Stromal cell of bone marrow (primary cell): Measurements from ENCODE around the gene NHSL2.

ENCODE experiments used
- DNase-seq: peaks from one replicate; pipeline ENCODE4 v3.0.0-alpha.2; 2012; ENCODE audit warnings: low read depth

Gene NHSL2

DNA sequence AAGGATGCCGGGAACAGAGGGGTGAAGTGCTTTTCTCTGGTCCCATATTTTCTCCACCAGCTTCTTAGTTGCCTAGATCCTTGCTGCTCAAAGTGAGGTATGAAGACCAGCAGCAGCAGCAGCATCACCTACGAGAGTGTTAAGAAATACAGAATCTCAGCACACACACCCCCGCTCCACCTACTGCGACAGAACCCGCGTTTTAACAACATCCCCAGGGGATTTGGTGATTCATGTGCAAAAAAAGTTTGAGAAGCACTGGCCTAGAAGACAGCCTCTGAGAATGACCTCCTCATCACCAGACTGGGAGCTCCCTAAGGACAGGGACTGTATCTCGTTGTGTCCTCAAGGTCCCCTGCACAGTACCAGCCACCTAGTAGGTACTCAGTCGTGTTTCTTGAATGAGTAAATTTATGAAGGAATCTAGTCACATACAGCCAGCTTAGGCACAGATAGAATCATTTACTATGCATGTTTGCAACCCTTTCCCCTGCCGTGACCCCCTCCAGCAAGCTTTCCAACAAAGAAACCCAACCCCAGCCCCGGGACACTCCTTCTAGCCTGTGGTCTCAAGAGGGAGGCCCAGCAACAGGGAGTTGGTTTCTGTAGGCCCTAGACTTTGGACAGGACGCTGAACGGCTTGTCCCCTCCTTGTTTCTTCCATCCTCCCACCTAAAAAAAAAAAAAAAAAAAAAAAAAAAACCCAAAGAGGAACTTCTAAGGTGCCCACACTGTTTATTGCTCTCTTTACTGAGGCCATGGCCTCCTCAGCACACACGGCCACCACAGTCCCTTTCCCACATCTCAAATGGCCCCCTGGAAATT is 199.6 kb downstream of the NHSL2 start:
- no peak for DNase-seq

GRCh38 chrX:72110876-72111708 is 200.4 kb downstream of the NHSL2 start:
- DNase-seq = no peak

DNA sequence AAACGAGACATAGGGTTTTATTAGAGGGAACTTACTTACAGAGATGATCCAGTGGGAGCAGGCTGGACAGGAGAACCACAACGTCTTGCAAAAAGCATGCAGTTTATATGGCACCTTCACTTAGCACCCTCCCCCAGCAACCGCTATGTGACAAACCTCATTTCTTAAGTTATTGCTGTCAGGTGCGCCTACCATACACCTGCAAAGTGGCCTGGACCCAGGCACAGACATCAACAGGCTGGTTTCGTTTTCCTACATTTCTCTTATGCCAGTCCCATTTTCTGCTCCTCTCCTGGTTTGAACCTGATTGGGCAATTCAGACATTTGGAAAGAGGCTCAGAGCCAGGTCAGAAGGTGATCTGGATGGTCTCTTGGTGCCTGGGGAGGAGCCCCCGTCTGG is 202.8 kb downstream of the NHSL2 start:
- DNase-seq = no peak

DNA sequence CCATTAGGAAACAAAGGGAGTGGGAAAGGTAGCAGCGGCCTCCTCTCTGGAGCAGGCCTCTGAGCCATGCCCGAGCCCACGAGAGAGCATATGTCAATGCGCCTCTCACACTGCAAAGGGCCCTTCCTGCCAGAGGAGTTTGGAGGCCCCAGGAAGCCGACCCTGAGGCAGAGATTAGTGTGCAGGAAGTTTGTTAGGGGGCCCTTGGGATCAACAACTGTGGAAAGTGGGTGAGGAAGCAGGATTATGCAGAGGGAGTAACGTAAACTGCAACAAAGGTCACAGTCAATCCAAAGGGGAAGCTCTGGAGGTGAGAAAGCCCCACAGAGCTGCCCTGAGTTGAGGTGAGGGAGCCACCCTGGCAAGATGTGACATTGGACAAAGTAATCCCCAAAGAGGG is 203.7 kb downstream of the NHSL2 start:
- DNase-seq = no peak

GRCh38 chrX:72114807-72115206 is 204.2 kb downstream of the NHSL2 start:
- no peak for DNase-seq

DNA sequence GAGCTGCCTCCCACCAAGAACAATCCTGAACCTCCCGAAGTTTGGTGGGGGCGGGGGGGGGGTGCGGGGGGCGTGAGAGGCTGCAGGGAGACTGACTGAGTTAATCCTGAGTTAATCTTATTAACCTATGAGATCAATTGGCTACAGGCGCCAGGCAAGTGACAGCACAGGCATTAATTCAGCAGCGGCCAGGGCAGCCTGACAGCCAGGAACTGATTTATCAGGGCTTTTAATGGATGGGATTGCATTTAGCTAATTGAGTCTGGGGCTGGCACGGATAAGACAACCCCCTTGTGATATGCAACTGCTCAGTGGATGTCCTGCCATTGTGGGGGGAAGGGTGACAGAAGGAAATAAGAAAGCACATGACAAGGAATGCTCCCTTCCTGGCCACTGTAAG is 204.7 kb downstream of the NHSL2 start:
- no peak for DNase-seq

DNA sequence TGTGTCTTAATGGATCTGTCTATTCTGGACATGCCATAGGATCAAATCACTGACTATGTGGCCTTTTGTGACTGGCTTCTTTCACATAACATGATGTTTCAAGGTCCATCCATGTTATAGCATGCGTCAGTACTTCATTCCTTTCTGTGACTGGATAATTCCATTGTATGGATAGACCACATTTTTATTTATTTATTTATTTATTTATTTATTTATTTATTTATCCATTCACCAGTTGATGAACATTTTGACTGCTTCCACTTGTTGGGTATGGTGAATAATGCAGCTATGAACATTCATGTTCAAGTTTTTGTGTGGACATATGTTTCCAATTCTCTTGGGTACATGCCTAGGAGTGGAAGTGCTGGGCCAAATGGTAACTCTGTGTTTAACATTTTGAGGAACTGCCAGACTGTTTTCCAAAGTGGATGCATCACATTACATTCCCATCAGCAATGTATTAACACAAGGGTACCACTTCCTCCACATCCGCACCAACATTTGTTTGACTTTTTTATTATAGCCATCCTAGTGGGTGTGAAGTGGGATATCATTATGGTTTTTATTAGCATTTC is 207.1 kb downstream of the NHSL2 start:
- no peak for DNase-seq

GRCh38 chrX:72120837-72121236 is 210.2 kb downstream of the NHSL2 start:
- no peak for DNase-seq

GRCh38 chrX:72121383-72121782 is 210.7 kb downstream of the NHSL2 start:
- DNase-seq = peak; percentile 77

DNA sequence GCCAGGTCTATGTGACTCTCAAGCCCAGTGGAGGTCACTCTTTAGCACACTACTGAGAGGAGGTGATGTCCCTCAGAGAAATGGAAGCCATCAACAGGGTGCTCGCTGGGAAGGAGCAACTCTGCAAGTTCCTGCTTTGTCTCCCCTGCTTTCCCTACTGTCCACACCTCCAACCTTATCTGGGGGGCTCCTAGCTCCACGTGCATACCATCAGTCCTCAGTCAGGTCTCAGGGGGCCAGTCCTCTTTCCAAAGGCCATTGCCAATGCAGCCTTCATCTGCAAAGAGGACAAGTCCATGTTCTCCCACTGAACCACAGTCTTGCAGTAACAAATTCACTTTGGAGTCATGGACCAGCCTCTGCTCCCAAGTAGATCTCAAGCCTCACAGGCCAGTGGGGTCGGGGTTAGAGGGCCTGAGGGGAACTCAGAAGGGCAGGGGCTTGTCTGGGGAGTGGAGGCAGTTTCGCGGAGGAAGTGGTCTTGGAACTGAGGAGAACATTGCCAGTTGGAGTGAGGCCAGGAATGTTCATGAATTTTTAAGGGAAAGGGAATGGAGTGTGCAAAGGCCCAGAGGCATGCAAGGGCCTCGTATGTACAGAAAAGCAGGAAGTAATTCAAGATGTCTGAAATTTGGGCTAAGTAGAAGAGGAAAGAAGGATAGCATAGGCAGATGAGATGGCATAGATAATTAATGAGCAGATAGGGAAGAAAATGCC is 212.1 kb downstream of the NHSL2 start:
- DNase-seq = no peak

DNA sequence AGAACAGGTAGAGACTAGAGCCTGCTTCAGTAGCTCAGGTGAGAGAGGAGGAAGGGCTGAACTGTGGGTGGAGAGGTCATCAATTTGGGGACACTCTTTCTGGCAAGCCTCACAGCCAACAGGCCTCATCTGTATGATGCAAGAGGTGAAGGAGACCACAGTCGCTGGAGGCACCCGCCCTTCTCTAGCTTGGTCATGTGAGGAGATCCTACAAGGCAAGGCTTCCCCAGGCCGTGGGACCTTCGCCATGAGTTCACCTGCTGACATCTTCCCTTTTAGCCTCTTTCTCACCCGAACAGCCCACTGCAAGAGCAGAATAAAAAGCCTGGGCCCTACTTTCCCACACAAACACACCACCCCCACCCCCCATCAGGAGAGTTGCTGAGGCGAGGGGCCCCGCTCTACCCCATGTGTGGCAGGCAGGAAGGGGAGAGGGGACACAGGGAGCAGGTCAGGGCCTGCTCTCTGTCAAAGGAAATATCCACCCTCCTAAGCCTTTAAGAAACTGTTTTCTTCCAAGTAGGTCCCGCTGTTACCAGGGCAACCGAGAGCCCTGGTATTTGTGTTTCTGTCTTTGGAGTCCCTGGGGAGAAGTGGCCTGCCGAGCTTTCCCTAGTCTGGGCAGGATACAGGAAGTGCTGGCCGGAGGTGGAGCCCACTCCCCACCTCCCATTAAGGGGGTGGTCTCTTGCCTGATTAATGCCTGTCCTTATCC is 213.0 kb downstream of the NHSL2 start:
- no peak for DNase-seq

- DNase-seq = no peak
Measured at GRCh38 chrX:72124540-72125201, 214.0 kb downstream of the NHSL2 start.

GRCh38 chrX:72125331-72126047 is 214.8 kb downstream of the NHSL2 start:
- DNase-seq = no peak

GRCh38 chrX:72126048-72126415 is 215.4 kb downstream of the NHSL2 start:
- DNase-seq = no peak

GRCh38 chrX:72126539-72127140 is 216.0 kb downstream of the NHSL2 start:
- peak; percentile 92 for DNase-seq

- no peak for DNase-seq
Measured at GRCh38 chrX:72127332-72127731, 216.7 kb downstream of the NHSL2 start.

DNA sequence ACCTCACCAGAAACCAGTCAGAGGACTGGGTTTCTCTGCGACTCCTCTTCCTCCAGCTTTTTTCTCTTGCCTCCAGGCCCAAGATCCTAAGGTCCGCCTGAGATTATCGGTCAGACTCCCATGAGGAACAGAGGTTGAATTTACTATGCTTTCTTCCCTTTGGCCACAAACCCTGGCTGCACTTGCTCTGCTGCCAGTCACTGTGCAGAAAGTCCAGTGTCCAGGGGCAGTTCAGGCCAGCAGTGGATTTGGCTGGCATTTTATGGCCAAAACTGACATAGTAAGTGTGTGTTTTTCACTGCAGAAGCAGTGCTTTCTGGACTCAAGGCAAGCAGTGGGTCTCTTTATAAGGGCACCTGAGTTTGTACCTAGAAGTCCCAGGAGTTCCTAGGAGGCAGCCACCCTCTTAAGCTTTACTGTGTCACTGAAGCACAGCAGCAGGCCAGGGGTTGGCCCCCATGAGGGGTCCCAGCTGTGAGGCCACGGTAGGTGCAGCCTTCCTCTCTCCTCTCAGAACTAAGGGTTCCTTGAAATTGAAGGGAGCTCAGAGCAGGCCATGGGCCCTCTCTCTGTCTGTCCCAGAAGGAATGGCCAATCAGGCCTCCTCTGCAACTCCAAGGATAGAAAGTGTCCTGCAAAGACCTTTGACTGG is 217.7 kb downstream of the NHSL2 start:
- DNase-seq = no peak

- DNase-seq = no peak
Measured at GRCh38 chrX:72128881-72129280, 218.2 kb downstream of the NHSL2 start.

GRCh38 chrX:72129661-72130060 is 219.0 kb downstream of the NHSL2 start:
- no peak for DNase-seq
